ENCODE results near the gene CHFR.
"Not testable (repeated sequence)": the region's sequence is repeated elsewhere in the genome, so short reads cannot be mapped to it uniquely, and the experiment has no call there.

CHFR gene, protein sequence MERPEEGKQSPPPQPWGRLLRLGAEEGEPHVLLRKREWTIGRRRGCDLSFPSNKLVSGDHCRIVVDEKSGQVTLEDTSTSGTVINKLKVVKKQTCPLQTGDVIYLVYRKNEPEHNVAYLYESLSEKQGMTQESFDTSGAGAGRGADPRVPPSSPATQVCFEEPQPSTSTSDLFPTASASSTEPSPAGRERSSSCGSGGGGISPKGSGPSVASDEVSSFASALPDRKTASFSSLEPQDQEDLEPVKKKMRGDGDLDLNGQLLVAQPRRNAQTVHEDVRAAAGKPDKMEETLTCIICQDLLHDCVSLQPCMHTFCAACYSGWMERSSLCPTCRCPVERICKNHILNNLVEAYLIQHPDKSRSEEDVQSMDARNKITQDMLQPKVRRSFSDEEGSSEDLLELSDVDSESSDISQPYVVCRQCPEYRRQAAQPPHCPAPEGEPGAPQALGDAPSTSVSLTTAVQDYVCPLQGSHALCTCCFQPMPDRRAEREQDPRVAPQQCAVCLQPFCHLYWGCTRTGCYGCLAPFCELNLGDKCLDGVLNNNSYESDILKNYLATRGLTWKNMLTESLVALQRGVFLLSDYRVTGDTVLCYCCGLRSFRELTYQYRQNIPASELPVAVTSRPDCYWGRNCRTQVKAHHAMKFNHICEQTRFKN
- total RNA-seq = 87.1 reads per million, percentile 80 among the genes with 10 or more reads in this experiment

DNA sequence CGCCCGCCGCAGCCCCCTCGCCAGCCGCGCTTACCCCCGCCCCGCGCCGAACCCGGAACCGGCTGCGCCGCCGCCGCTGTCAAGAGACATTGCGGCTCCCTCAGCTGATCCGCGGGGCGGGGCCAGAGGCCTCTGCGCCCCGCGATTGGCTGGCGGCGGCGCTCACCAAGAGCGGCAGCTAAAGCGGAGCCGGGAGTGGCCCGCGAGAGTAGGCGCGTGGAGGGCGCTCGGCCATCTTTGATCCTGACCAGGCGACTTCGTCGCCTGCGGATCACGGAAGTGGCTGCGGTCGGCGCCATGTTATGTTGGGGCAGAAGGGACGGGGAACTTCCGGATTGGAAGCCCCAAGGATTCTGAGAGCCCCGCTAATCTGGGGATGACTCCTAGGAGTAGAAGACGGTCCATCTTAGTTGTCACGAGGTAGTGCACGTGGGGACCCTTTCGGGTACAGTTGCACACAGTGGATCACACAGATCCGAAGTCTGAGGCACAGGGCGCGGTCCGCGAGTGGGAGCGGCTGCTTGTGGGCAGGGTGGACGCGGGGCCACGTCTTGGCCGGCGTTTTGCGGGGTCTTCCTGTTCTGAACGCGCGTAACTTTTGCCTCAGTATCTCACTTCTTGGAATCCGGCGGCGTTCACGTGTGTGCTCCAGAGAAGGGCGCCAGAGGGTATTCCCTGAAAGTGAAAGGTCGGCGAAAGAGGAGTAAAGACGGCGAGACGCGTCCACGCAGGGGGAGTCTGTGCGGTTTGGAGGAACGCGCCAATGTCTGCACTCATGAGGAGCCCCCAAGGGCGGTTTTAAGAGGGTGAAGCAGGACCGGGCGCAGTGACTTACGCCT lies at the start of gene CHFR:
Gene CHFR (minus strand): TSS at position 93 of the 839 bp plus-strand sequence. CDS start 277 bp downstream, outside the sequence.
- DNase-seq = peak; percentile 90

DNA sequence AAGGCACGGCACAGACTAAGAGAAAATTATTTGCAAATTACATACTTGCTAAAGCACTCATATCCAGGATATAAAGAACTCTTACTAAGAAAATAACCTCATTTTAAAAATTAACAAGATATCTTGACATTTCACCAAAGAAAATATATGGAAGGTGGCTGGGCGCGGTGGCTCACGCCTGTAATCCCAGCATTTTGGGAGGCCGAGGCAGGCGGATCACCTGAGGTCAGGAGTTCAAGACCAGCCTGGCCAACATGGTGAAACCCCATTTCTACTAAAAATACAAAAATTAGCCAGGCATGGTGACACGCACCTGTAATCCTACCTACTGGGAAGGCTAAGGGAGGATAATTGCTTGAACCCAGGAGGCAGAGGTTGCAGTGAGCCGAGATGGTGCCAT lies 49.5 kb upstream of the CHFR start:
- not testable (repeated sequence) for DNase-seq

DNA sequence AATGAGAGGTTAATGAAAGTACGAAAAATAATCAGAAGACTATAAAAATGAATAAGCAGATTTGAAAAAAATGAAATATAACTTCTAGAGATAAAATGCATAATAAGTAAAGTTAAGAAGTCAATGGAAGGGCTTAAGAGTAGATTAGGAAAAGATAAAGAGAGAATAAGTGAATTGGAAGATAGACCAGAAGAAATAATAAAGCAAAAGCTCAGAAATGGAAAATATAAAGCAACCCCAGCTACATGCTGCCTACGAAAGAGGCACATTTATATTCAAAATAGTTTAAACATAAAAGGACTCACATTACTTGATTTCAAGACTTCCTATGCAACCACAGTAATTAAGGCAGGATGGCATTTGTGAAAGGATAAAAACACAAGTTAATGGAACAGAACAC lies 48.8 kb upstream of the CHFR start:
- DNase-seq = no peak

DNA sequence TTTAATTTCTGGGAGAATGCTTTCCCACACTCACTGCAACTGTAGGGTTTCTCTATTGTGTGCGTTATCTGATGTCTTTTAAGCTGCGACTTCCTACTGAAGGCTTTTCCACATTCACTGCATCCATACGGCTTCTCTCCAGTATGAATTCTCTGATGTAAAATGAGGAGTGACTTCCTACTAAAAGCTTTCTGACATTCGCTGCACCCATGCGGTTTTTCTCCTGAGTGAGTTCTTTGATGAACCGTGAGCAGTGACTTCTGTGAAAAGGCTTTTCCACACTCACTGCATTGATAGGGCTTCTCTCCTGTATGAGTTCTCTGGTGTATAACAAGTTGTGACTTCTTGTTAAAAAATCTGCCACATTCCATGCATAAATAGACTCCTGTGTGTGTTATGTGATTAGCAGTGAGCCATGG lies 39.0 kb upstream of the CHFR start:
- no peak for DNase-seq

DNA sequence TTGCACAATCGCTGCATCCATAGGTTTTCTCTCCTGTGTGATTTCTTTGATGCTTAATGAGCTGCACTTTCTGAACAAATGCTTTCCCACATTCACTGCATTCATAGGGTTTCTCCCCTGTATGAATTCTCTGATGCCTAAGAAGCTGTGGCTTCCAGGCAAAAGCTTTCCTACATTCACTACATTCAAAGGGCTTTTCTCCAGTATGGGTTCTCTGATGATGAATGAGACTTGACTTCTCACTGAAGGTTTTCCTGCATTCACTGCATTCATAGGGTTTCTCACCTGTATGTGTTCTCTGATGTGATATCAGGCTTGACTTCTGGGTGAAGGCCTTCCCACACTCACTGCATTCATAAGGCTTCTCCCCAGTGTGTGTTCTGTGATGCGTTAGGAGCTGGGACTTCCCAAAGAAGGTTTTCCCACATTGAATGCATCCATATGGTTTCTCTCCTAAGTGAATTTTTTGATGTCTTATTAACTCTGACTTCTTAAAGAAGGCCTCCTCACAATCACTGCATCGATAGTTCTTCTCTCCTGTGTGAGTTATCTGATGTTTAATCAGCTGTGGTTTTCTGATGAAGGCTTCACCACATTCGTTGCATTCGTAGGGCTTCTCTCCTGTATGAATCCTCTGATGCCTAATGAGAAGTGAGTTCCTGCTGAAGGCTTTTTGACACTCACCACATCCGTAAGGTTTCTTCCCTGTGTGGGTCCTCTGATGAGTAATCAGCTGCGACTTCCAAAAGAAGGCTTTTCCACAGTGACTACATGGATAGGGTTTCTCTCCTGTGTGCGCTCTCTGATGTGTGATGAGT lies 38.4 kb upstream of the CHFR start:
- DNase-seq = no peak

DNA sequence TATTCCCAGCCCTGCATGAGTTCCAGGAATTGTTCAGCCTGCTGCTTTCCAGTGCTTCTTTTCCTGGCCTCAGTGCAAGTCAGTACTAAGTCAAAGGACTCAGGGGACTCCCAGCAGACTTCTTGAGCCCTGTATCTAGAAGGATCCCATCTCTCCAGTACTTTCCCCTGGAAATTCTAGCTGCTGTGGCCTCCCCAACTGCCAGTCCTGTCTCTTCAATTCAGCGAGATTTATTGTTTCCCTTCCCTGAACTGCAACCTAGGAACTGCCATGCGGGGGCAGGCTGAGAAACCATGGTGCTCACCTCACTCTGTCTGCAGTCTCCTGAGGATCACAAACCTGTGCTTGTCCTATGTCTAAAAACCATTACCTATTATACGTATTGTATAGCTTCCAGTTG lies 37.0 kb upstream of the CHFR start:
- DNase-seq = no peak

DNA sequence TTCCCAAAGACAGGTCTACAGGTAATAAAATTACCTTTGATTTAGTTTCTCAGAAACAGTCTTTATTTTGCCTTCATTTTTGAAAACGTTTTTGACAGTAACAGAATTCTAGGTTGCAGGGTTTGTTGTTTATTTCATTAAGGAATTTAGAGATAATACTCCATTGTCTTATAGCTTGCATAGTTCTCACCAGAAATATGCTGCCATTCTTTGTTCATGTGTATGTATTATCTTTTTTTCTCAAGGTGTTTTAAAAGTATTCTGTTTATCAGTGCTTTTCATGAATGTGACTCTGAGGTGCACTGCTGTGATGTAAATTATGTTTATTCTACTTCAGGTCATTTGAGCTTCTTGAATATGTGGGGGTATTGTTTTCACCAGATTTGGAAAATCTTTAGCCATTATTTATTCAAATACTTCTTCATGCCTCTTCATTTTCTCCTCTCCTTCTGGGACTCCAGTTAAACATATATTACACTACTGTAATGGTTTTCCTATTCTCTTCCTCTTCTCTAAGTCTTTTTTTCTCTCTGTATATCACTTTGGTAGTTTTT lies 36.0 kb upstream of the CHFR start:
- DNase-seq = no peak

DNA sequence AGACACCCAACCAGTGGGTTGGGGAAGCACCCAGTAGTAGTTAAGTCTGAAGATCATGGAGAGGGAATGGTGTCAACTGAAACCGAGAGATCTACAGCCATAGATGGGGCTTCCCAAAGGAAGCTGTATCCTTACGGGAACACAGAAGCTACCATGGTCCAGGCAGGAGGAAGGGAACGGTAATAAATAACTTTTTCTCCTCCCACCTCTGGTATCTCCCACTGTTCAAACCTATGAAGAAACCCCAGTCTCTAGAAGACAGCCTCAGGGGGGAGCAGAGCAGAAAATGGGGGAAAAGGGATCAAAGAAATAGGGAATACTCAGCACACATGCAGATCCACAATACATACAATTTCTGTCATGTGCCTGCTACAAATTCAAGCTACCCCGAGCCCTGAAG lies 35.3 kb upstream of the CHFR start:
- DNase-seq = no peak

DNA sequence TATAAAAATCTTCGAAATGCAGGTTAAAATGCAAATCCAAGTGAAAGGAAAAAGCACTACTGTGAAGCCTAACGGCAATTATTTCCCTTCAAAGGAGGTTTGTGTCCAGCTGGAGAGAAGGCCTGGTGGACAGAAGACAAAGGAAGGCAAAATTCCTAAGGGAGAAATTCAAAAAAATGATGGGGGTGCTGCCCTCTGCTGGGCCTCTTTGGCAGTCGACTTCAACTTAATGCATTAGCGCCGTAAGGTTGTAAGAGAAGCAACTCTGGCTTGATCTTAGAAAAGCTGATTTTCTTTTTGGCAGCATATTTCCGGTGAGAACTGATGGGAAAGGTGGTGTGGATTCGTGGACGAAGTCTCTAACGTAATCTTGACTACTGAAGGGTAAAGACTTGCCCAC lies 34.3 kb upstream of the CHFR start:
- DNase-seq = no peak

DNA sequence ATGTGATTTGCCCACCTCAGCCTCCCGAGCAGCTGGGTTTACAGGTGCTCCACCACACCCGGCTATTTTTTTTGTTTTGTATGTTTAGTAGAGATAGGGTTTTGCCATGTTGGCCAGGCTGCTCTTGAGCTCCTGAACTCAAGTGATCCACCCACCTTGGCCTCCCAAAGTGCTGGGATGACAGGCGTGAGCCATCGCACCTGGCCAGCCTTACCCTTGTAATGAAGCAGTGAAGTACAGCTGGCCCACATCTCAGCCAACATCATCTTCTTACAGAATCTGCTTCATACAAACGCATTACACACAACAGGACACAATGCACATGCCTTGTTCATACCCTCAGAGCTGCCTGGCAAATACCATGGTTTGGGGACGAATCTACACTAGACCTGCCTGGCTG lies 31.3 kb upstream of the CHFR start:
- DNase-seq = no peak

DNA sequence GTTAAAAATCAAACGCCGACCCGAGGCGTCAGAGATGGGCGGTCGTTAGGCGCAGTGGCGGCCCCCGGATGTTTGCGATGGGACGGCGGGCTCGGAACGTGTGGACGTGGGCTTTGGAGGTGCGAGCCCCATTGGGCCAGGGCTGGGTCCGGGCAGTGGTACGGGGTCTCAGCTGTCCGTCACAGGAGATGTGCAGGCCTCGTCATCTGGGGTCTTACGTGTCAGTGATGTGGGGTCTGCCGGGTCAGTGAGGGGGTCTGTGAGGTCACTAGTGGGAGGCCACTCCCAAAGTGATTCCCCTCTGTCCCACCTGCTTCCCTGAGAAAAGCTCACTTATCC lies 21.6 kb upstream of the CHFR start:
- DNase-seq = no peak

DNA sequence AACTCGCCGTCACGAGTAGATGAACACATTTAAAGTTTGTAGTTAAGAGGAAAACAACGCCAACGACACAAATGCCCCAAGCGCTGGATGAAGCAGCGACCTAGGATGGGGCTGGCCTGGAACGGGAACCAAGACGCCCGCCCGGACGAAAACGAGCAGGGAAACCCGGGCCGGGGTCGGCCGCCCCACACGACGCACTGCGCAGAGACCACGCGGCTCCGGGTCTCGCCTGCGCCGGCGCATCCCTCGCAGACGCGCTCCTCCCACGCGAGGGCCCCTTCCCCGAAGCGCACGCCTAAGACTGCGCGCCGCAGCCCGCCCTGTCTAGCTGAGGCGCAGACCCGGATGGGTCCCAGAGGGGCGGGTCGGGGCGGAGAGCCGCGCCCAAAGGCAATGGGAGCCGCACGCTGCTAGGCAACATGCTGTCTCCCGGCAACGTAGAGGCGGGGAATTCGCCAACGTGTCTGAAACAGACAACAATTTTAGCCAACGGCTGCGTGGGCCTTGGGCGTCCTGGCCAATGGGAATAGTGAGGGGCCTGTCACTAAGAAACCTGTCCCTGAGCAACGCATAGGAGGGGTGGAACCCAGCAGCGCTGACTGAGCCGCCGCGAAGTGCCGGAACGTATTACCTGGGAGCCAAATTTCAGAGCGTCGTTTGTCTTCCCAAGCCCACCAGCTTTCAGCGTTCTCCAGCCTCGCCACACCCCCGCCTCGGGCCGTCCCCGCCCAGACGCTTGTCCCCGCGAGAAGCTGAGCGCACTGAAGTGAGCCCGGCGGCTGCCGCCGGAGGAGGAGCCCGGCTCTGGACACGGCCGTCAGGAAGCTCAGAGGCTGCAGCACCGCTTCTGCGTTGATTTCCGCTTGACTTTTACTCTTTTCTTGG lies 21.0 kb upstream of the CHFR start:
- DNase-seq = peak; percentile 91

DNA sequence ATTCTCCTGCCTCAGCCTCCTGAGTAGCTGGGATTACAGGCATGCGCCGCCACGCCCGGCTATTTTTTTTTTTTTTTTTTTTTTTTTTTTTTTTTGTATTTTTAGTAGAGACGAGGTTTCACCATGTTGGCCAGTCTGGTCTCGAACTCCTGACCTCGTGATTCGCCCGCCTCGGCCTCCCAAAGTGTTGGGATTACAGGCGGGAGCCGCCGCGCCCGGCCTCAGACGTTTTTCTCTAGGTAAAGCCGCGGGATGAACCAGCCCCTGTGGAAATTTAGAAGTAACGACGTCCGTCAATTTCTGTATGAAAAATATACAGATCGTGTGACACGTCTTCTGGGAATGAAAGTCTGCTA lies 20.4 kb upstream of the CHFR start:
- DNase-seq = not testable (repeated sequence)

DNA sequence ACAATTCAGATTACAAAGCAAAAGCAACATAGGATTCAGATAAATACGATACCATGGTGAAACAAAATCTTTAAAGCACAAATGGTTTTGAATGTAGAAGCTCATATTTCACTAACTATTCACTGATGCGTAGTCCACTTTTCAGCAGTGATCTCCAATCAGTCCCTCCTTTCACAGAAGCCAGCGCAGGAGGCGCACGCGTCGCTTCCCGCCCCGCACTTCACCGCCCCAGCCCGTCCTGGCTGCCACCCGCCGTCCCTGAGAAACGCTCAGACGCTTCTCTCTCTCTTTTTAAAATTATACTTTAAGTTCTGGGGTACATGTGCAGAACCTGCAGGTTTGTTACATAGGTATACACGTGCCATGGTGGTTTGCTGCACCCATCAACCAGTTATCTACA lies 19.8 kb upstream of the CHFR start:
- no peak for DNase-seq

DNA sequence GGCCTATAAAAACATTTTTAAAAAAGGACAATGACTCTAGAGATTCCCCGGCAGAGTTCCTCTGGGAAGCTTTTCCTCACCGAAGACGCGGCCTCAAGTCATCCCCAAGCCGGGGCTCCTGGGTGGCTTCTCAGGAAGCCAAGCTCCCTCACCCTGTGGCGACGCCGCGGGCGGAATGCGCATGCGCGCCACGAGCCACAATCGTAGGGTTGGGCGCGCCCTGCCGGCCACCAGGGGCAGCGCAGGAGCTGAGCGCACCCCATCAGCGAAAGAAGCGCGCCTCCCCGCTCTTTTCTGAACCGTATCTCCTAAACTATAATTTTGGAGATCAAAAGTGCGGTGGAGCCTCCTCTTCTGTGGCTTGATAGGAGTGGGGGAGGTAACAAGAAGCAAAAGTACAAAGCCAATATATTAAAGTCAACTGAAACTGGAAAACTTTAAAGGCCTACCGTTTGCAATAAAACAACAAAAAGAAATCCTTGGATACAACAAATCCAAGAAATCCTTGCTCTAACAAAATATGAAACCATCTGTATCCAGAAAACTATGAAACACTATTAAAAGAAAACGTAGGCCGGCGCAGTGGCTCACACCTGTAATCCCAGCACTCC lies 17.4 kb upstream of the CHFR start:
- peak; percentile 85 for DNase-seq

DNA sequence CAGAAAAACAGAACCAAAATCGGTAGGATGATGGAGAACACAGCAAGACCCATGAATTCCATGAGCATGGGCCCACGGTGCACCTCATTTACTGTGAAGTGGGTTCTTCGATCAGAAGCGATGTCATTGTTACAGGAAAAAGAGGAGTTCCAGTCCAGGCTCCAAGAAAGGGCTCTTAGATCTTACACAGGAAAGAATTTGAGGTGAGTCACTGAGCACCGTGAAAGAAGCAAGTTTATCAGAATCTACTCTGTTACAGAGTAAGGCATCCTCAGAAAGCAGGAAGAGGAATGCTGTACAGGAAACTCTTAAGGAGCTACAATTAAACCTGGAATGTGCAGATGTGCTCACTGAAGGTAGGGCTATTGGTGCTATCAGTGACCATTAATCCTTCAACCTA lies 11.6 kb upstream of the CHFR start:
- DNase-seq = no peak

DNA sequence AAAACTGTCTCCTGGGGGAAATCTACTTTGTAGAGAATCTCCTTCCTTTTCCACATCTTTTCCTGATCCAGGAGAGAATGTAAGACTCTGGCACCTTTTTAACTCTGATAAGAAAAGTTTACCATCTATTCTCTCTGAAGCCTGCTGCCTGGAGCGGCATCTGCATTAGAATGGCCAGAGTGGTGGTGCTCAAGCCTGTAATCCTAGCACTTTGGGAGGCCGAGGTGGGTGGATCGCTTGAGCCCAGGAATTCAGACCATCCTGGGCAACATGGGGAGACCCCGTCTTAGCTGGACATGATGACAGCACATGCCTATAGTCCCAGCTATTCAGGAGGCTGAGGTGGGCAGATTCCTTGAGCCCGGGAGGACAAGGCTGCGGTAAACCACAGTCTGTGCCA lies 1.4 kb upstream of the CHFR start:
- DNase-seq = no peak

DNA sequence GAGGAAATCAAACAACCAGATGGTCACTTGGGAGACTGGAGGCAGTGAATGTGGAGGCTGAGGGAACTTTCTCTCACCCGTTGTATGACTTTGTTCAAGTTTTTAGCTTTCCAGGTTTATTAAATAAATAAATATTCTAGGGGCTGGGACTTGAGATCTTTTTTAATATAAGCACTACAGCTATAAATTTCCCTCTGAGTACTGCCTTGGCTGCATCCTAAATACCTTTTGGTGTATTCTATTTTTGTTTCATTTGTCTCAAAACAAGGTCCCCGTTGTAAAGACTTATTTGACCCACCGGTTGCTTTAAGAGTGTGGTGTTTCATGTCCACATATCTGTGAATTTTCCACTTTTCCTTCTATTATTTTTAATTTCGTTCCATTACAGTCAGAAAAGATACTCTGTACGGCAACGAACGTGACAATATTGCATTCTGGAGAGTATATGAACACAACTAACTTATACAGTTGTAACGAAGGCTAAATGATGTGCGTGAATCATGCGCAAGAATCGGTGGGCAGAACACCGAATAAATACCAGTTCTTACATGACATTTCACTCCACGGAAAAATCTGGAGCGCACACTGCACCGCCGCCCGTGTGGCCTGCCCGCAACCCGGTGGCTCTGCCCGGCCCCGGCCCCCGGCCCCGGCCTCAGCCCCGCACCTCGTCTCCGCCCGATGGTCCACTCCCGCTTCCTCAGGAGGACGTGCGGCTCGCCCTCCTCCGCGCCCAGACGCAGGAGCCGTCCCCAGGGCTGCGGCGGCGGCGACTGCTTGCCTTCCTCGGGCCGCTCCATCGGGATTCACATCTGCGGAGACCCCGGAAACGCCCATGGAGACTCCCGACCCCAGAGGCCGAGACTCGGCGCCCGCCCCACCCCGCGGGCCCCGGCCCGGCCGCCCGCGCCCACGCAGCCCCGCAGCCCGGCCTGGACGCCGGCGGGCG lies 602 bp downstream of the CHFR start:
- DNase-seq = no peak

DNA sequence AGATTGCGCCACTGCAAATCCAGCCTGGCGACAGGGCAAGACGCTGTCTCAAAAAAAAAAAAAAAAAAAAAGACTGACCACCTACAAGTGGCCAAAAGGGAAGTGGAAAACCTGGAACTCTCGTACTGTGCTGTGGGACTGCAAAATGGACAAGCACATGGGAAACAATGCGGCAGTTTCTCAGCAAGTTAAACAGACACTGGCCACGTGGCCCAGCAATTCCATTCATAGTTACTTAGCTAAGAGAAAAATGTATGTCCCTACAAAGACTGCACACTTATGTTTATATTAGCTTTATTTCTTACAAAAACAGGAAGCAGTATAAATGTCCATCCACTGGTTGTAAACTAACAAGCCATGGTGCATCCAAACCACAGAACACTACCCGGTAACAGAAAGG lies 5.6 kb downstream of the CHFR start:
- DNase-seq = no peak

DNA sequence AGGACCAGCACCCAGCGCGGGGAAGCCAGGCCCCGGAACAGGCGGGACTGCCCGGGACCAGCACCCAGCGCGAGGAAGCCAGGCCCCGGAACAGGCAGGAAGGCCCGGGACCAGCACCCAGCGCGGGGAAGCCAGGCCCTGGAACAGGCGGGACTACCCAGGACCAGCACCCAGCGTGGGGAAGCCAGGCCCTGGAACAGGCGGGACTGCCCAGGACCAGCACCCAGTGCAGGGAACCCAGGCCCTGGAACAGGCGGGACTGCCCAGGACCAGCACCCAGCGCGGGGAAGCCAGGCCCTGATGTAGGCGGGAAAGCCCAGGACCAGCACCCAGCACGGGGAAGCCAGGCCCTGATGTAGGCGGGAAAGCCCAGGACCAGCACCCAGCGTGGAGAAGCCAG lies 12.8 kb downstream of the CHFR start:
- not testable (repeated sequence) for DNase-seq
